ENCODE measurements around the gene EIF5B. TPM values are rescaled to one million over a fixed set of nuclear protein-coding genes. Genes with fewer than 3 reads are reported as not detected.
"Not testable (repeated sequence)": the region's sequence is repeated elsewhere in the genome, so short reads cannot be mapped to it uniquely, and the experiment has no call there.

The EIF5B gene
- total RNA-seq, 4 donors from 2014 or later, result 30.1 to 78.1 (median 36.4) TPM

DNA sequence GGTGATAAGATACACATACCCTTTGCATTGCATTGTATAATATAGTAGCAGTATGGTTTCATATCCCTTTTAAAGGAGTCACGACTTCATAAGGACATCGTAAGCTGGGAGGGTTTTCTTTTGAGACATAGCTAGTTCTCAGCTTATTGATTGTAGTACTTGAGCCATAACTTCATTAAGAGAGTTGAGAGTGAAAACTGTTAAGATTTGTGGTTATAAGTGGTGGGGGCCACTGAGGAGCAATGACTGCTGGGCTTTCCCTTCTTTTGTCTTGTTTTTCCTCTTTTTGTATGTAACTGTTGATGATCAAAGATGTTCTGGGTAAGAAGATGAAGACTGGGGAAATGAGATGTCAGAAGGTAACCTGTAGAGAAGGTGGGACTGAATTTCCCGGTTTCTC is 11.0 kb downstream of the EIF5B start:
- TF ChIP-seq, protein P1, sequence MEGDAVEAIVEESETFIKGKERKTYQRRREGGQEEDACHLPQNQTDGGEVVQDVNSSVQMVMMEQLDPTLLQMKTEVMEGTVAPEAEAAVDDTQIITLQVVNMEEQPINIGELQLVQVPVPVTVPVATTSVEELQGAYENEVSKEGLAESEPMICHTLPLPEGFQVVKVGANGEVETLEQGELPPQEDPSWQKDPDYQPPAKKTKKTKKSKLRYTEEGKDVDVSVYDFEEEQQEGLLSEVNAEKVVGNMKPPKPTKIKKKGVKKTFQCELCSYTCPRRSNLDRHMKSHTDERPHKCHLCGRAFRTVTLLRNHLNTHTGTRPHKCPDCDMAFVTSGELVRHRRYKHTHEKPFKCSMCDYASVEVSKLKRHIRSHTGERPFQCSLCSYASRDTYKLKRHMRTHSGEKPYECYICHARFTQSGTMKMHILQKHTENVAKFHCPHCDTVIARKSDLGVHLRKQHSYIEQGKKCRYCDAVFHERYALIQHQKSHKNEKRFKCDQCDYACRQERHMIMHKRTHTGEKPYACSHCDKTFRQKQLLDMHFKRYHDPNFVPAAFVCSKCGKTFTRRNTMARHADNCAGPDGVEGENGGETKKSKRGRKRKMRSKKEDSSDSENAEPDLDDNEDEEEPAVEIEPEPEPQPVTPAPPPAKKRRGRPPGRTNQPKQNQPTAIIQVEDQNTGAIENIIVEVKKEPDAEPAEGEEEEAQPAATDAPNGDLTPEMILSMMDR (IDR thresholded peaks at IDR 0.05), result no peak
- ATAC-seq (ENCODE audit: low FRiP score) (no peak), DNase-seq (ENCODE audit: low spot score) (no peak)

GRCh38 chr2:99350194-99350593 is 13.0 kb downstream of the EIF5B start:
- TF ChIP-seq, protein P1 (IDR thresholded peaks at IDR 0.05), result no peak
- no peak for ATAC-seq (ENCODE audit: low FRiP score)
- no peak for DNase-seq (ENCODE audit: low spot score)

DNA sequence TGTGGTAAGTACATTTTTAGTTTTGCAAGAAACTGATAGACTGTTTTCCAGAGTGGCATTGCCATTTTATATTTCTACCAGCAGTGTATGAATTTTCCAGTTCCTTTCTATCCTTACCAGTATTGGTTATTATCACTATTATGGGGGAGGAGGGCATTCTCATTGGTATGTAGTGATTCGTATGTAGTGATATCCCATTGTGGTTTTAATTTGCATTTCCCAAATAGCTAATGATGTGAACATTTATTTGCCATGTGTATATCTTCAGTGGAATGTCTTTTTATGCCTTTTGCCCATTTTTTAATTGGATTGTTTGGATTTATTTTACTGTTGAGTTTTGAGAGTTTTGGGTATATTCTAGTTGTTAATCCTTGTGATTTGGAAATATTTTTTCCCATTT is 16.9 kb downstream of the EIF5B start:
- no peak for DNase-seq (ENCODE audit: low spot score)
- TF ChIP-seq, protein P1 (IDR thresholded peaks at IDR 0.05), result no peak
- no peak for ATAC-seq (ENCODE audit: low FRiP score)

GRCh38 chr2:99354825-99355224 is 17.6 kb downstream of the EIF5B start:
- DNase-seq (ENCODE audit: low spot score); ATAC-seq (ENCODE audit: low FRiP score): not testable (repeated sequence)

DNA sequence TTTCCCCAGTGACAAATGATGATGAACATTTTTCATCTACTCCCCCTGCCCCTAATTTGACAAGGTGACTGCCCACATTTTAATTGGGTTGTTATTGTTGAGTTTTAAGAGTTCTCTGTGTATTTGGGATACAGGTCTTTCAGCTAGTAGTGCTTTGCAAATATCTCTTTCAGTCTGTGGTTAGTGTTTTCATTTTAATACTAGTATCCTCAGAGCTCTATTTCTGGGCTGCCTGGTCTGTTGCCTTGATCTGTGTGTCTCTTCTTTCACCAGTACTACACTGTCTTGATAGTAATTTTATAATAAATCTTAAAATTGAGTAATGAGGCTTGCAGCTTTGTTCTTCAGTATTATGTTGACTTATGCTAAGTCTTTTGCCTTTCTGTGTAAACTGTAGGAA is 19.7 kb downstream of the EIF5B start:
- DNase-seq (ENCODE audit: low spot score) (no peak), ATAC-seq (ENCODE audit: low FRiP score) (no peak)
- TF ChIP-seq, protein P1 (IDR thresholded peaks at IDR 0.05), result no peak

GRCh38 chr2:99365661-99366060 is 28.5 kb downstream of the EIF5B start:
- no peak for DNase-seq (ENCODE audit: low spot score)
- no peak for ATAC-seq (ENCODE audit: low FRiP score)
- TF ChIP-seq, protein P1 (IDR thresholded peaks at IDR 0.05), result no peak

DNA sequence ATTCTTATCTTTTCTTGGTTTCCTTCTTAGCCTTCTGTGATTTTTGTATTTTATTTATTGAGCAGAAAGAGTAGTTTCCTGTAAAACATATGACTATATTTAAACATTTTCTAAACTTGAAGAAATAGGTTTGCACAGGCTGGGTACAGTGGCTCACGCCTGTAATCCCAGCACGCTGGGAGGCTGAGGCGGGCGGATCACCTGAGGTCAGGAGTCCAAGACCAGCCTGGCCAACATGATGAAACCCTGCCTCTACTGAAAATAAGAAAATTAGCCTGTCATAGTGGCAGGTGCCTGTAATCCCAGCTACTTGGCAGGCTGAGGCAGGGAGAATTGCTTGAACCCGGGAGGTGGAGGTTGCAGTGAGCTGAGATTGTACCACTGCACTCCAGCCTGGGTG is 31.7 kb downstream of the EIF5B start:
- DNase-seq (ENCODE audit: low spot score); ATAC-seq (ENCODE audit: low FRiP score): not testable (repeated sequence)

GRCh38 chr2:99373144-99373543 is 36.0 kb downstream of the EIF5B start:
- DNase-seq (ENCODE audit: low spot score) (no peak), ATAC-seq (ENCODE audit: low FRiP score) (no peak)
- TF ChIP-seq, protein P1 (IDR thresholded peaks at IDR 0.05), result no peak
